ENCODE results near the gene EP400.
A peak's percentile ranks its signal among the peaks of the same experiment; 100 is the strongest.

EP400 gene

DNA sequence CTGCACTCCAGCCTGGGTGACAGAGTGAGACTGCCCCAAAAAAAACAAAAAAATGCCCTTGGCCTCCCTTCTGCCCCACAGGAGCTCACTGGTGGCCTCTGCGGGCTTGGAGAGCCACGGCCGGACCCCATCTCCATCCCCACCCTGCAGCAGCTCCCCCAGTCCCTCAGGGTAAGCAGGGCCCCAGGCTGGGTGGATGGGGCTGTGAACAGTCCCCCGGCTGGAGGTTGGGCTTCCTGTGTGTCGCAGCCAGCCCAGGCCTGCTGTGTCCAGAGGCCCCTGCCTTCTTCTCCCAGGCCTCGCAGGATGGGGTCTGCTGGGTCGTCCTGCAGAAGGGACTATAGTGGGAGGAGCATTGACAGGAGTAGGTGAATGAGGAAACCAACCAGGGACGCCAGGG, 36.1 kb upstream of the EP400 start:
- DNase-seq = no peak

DNA sequence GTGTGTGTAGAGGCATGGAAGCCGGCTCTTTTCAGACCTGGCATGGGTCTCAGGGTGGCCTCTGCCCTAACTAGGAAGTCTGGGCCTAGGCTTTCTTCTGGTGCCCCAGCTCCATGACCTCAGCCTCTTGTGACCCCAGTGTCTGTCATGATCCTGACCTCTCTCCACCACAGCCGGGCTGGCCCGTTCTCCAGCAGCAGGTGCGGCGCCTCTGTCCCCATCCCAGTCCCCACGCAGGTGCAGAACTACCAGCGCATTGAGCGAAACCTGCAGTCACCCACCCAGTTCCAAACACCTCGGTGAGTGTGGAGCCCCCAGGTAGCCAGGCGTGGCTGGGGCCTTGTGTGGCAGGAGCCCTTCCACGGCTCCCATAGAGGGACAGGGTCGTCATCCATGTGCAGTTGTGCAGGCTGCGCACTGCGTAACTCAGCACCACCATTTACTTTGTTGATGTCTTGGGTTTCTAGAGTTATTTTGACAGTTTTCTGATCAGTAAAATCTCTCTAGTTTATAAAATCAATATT, 35.5 kb upstream of the EP400 start:
- DNase-seq = no peak

DNA sequence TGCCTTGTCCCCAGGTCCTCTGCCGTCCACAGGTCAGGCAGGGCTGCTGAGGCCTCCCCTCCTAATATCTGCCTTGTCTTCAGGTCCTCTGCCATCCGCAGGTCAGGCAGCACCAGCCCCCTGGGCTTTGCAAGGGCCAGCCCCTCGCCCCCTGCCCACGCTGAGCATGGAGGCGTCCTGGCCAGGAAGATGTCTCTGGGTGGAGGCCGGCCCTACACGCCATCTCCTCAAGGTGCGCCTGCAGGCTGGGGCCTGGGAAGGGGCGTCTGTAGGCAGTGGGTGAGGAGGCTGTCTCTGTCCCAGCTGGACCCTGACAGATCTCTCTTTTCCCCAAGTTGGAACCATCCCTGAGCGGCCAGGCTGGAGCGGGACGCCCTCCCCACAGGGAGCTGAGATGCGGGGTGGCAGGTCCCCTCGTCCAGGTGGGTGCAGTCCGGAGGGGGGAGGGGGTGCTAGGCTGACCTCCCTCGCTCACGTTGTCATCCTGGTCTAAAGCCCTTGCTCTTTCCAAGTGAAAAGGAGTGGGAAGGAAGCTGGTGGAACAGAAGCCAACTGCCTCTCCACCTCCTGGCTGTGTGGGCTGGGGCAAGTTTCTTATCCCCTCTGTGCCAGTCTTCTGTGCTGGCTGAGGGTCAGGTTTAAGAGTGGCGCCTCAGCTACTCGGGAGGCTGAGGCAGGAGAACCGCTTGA, 34.6 kb upstream of the EP400 start:
- DNase-seq = no peak

DNA sequence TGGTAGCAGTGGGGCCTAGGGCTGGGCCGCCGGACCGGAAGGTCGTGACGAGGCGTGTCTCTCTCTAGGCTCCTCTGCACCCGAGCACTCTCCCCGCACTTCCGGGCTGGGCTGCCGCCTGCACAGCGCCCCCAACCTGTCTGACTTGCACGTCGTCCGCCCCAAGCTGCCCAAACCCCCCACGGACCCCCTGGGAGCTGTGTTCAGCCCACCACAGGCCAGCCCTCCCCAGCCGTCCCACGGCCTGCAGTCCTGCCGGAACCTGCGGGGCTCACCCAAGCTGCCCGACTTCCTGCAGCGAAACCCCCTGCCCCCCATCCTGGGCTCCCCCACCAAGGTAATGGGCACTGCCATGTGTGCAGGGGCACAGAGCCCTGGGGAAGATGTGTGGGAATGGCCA, 33.9 kb upstream of the EP400 start:
- no peak for DNase-seq

- DNase-seq = no peak
Observed at GRCh38 chr12:131916306-131917138, 33.2 kb upstream of the EP400 start.

DNA sequence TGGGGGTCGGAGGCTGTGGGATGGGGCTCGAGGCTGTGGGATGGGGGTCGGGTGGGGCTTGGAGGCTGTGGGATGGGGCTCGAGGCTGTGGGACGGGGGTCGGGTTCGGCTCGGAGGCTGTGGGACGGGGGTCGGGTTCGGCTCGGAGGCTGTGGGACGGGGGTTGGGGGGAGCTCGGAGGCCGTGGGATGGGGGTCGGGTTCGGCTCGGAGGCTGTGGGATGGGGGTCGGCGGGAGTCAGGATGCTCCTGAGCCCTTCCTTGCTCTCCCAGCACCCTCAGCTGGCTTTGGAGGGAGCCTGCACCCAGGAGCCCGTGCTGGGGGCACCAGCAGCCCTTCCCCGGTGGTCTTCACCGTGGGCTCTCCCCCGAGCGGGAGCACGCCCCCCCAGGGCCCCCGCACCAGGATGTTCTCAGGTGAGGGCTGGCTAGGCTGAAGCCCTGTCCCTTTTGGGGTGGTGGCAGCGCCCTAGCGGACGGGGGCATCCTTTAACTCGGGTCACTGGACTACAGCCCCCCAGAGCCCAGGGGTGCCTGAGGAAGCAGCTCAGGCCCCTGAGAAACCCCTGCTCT, 32.5 kb upstream of the EP400 start:
- DNase-seq = no peak

DNA sequence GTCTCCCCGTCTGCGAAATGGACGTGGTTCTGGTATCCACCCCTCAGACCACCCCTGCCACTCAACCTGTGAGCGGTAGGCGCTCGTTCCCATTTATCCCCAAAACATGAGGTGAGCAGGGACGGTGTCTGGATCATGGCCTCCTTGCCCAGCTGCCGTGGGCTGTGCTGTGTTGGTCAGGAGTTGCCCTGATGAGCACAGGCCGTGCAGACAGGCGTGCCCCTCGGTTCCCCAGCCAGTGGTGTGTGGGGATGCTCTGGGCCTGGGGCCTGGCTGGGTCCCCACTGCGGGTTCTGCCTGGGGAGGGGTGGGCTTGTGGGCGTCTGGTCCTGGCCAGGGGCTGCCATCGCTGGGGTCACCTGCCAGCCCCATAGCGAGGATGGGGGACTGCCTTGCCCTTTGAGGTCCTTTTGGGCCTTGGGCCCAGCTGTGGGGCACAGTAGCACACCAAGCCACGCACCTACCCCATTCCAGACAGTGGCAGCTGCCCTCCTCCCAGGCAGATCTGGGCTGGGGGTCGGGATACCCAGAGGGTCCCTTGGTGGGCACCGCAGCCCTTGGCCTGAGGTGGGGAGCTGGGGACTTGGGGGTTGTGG, 31.9 kb upstream of the EP400 start:
- DNase-seq = no peak

DNA sequence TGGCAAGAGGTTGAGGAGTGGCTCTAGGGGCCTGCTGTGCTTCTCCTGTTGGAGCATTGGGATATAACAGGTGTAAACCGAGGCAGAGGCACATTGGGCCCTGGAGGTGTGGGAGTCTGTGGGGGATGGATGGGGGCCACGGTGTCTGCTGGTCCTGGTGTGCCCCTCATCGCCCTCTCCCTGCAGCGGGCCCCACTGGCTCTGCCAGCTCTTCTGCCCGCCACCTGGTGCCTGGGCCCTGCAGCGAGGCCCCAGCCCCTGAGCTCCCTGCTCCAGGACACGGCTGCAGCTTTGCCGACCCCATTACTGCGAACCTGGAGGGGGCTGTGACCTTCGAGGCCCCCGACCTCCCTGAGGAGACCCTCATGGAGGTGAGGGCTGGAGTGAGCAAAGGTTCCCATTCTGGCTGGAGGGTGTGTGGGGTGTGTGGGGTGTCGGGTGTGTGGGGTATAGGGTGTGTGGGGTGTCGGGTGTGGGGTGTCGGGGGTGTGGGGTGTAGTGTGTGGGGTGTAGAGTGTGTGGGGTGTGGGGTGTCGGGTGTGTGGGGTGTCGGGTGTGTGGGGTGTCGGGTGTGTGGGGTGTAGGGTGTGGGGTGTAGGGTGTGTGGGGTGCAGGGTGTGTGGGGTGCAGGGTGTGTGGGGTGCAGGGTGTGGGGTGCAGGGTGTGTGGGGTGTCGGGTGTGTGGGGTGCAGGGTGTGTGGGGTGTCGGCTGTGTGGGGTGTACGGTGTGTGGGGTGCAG, 31.3 kb upstream of the EP400 start:
- DNase-seq = no peak

GRCh38 chr12:131919051-131919347, 30.7 kb upstream of the EP400 start:
- no peak for DNase-seq

- DNase-seq = no peak
Observed at GRCh38 chr12:131919366-131920156, 30.2 kb upstream of the EP400 start.

DNA sequence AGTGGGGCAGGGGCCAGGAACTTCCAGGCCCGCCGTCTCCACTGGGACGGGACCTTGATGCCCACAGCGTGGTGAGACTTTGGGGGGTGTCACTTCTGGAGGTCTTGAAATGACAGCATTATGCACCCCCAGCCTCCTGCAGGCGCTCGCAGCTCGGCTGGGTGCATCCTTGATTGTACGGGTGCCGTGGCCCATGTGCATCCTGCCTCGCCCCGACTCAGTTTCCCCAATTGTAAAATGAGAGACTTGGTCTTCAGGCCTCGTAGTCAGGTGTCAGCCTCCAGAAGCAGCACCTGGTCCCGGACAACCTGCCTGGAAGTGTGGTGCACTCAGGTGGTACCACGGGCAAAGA, 29.6 kb upstream of the EP400 start:
- no peak for DNase-seq

GRCh38 chr12:131920902-131921840, 28.6 kb upstream of the EP400 start:
- DNase-seq = no peak

GRCh38 chr12:131921866-131922769, 27.6 kb upstream of the EP400 start:
- DNase-seq = no peak

GRCh38 chr12:131922772-131923171, 27.0 kb upstream of the EP400 start:
- no peak for DNase-seq

DNA sequence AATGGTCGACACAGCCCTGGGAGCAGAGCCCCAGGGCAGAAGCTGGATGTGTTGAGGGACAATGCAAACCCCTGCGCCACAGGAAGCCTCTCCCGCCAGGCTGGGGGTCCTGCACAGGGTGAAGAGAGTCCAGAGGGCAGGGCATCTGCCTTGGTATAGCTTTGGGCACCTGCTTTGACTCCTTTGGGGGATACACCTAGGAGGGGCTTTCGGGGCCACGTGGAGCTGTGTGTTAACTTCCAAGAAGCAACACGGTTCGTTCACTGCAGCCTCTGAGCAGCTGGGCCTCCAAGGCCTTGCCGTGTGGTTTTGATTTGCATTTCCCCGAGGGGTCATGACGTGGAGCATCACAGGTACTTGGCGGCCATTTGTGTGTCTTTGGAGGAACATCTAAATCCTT, 26.5 kb upstream of the EP400 start:
- peak; percentile 12 for DNase-seq

DNA sequence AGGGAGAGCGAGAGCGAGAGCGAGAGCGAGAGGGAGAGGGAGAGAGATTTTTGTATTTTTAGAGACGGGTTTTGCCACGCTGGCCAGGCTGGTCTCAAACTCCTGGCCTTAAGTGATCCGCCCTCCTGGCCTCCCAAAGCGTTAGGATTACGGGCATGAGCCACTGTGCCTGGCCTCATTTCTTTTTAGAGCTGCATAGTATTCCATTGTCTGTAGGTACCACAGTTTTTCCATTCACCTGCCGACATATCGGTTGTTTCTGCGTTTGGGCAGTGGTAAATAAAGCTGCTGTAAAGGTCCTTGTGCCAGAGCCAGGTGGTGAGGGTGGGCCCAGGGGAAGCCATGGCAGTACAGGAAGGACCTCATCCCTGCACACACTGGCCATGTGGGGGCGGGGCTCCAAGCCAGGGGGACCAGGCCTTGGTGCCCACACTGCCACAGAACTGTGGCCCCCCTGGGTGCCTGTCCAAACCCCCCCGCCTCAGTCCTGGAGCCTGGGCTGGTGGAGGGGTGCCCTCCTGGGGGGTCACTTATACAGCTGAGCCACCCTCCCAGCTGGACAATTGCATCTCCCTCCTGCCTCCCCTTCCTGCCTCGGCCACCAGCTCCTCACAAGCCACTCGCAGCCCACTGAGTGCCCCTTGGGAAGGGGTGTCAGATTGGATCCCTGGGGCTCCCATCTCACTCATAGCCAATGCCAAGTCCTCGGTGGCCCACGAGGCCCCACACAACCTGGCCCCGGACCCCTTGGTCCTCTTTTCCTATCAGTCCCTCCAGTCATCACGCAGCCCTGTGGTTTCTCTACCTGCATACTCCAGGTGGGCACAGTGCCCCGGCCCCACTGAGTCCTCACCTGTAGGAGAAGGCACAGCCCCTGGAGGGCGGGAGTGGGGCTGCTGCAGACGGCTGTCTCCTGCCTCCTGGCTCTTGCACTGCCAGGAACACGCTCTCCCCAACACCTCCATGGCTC, 22.3 kb upstream of the EP400 start:
- no peak for DNase-seq

DNA sequence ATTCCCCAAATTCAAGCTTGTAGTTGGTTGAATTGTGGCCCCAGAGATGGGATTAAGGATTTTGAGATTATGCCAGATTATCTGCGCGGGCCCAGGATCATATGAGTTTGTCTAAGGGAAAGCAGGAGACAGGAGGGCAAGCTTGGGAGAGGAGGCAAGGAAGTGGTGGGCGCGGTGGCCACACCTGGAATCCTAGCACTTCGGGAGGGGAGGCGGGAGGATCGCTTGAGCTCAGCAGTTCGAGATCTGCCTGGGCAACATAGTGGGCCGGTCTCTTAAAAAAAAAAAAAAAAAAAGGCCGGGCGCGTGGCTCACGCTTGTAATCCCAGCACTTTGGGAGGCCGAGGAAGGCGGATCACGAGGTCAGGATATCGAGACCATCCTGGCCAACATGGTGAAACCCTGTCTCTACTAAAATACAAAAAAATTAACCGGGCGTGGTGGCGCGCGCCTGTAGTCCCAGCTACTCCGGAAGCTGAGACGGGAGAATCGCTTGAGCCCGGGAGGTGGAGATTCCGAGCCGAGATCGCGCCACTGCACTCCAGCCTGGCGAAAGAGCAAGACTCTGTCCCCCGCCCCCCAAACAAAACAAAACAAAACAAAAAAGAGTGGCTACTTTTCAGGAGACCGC, 21.5 kb upstream of the EP400 start:
- DNase-seq = no peak
